ENCODE measurements around the gene FOXF1. TPM values are rescaled to one million over a fixed set of nuclear protein-coding genes. Genes with fewer than 3 reads are reported as not detected.

The FOXF1 gene
- polyA plus RNA-seq, 1 donor (not counting 4 experiments of a cell fraction or from before 2014, with no cell fraction given), result not detected

DNA sequence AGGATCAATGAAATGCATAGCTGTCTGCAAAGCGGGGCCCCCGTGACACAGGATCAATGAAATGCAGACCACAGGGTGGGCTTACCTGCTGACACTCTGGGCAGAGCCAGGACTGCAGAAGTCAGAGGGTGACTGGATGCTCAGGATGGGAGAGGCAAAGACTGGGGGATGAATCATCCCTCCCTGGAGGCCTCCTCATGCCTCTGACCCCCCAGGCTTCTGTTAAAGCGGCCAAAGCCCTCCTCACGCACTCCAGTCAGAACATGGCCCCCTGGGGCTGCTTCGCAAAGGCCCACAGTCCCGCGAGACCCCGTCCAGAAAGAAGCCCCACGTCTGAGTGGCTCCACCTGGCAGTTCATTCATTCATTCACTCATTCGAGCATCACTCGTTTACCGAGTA, 38.4 kb upstream of the FOXF1 start:
- Histone ChIP-seq H3K9me3 (ENCODE audit: control insufficient read depth, low read depth, low read length) (peaks cover 3% of the 10 kb centered on the region), H3K4me1 (ENCODE audit: control insufficient read depth, extremely low read depth, insufficient read depth, low read length) (no peaks in the 10 kb centered on the region), H3K4me2 (ENCODE audit: control insufficient read depth, extremely low read depth, insufficient read depth, low read depth, low read length) (no peak overlapping the region), H4K20me1 (ENCODE audit: control insufficient read depth, extremely low read depth, insufficient read depth, low read length) (no peaks in the 10 kb centered on the region), H3K79me2 (ENCODE audit: control insufficient read depth, insufficient read depth, low read length) (no peaks in the 10 kb centered on the region), H3K27ac (ENCODE audit: control insufficient read depth, insufficient read depth, low read length) (no peak overlapping the region), H3K9ac (ENCODE audit: control insufficient read depth, extremely low read depth, insufficient read depth, low read length) (no peak overlapping the region), H3K4me3 (ENCODE audit: control insufficient read depth in 2 of 3, extremely low read depth in 1 of 3, insufficient read depth in 2 of 3, low read depth in 1 of 3, low read length in 3 of 3) (no peak overlapping the region), H3K27me3 (ENCODE audit: control insufficient read depth, extremely low read depth, insufficient read depth, low read length) (peaks cover 6% of the 10 kb centered on the region), H2AFZ (ENCODE audit: control insufficient read depth, low read length) (no peak overlapping the region), H3K36me3 (ENCODE audit: control insufficient read depth in 2 of 2, extremely low read depth in 1 of 2, insufficient read depth in 2 of 2, low read length in 2 of 2) (no peaks in the 10 kb centered on the region), H3K9me1 (ENCODE audit: control insufficient read depth, extremely low read depth, insufficient read depth, low read length) (no peaks in the 10 kb centered on the region)
- FAIRE-seq, result no peak
- dilution Hi-C loops (cut with MboI; ENCODE audit: extremely low pct_ligation_motif_present, low sequenced_read_pairs), result no loop called here
- no peak for DNase-seq (ENCODE audit: low read depth, low spot score)
- TF ChIP-seq, protein P1, sequence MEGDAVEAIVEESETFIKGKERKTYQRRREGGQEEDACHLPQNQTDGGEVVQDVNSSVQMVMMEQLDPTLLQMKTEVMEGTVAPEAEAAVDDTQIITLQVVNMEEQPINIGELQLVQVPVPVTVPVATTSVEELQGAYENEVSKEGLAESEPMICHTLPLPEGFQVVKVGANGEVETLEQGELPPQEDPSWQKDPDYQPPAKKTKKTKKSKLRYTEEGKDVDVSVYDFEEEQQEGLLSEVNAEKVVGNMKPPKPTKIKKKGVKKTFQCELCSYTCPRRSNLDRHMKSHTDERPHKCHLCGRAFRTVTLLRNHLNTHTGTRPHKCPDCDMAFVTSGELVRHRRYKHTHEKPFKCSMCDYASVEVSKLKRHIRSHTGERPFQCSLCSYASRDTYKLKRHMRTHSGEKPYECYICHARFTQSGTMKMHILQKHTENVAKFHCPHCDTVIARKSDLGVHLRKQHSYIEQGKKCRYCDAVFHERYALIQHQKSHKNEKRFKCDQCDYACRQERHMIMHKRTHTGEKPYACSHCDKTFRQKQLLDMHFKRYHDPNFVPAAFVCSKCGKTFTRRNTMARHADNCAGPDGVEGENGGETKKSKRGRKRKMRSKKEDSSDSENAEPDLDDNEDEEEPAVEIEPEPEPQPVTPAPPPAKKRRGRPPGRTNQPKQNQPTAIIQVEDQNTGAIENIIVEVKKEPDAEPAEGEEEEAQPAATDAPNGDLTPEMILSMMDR (optimal IDR thresholded peaks at IDR 0.05 in 1 of 3, IDR thresholded peaks at IDR 0.05 in 1 of 3, conservative IDR thresholded peaks at IDR 0.05 in 1 of 3; ENCODE audit: extremely low read depth in 1 of 3, insufficient read depth in 2 of 3, low read length in 3 of 3), result no peak
- TF ChIP-seq EZH2 (IDR thresholded peaks at IDR 0.05; ENCODE audit: low read length), result no peak

DNA sequence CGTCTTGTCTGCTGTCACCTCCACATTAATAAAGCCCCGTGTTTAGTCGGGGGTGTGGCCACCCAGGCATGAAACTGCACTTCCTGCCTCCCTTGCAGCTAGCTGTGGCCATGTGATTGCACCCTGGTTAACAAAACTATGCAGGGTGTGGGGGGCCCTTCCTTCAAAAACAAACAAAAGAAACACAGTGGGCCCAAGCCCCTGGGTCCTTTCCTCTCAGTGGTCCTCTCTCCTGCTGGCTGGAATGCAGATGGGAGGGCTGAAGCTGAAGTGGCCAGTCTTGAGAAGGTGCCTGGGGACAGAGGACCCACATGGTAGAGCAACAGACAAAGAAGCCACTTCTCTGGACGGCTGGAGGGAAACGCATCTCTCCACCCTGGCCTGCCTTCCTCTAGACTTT, 38.0 kb upstream of the FOXF1 start:
- Histone ChIP-seq H3K4me3 (ENCODE audit: control insufficient read depth in 2 of 3, extremely low read depth in 1 of 3, insufficient read depth in 2 of 3, low read depth in 1 of 3, low read length in 3 of 3) (no peak overlapping the region), H3K9ac (ENCODE audit: control insufficient read depth, extremely low read depth, insufficient read depth, low read length) (no peak overlapping the region), H3K27me3 (ENCODE audit: control insufficient read depth, extremely low read depth, insufficient read depth, low read length) (peaks cover 10% of the 10 kb centered on the region), H3K9me3 (ENCODE audit: control insufficient read depth, low read depth, low read length) (peaks cover 3% of the 10 kb centered on the region), H2AFZ (ENCODE audit: control insufficient read depth, low read length) (no peak overlapping the region), H3K36me3 (ENCODE audit: control insufficient read depth in 2 of 2, extremely low read depth in 1 of 2, insufficient read depth in 2 of 2, low read length in 2 of 2) (no peaks in the 10 kb centered on the region), H3K27ac (ENCODE audit: control insufficient read depth, insufficient read depth, low read length) (no peak overlapping the region), H4K20me1 (ENCODE audit: control insufficient read depth, extremely low read depth, insufficient read depth, low read length) (no peaks in the 10 kb centered on the region), H3K4me1 (ENCODE audit: control insufficient read depth, extremely low read depth, insufficient read depth, low read length) (no peaks in the 10 kb centered on the region), H3K4me2 (ENCODE audit: control insufficient read depth, extremely low read depth, insufficient read depth, low read depth, low read length) (no peak overlapping the region), H3K79me2 (ENCODE audit: control insufficient read depth, insufficient read depth, low read length) (no peaks in the 10 kb centered on the region), H3K9me1 (ENCODE audit: control insufficient read depth, extremely low read depth, insufficient read depth, low read length) (no peaks in the 10 kb centered on the region)
- no peak for DNase-seq (ENCODE audit: low read depth, low spot score)
- dilution Hi-C loops (cut with MboI; ENCODE audit: extremely low pct_ligation_motif_present, low sequenced_read_pairs), result no loop called here
- no peak for TF ChIP-seq EZH2 (IDR thresholded peaks at IDR 0.05; ENCODE audit: low read length)
- TF ChIP-seq, protein P1 (optimal IDR thresholded peaks at IDR 0.05 in 1 of 3, IDR thresholded peaks at IDR 0.05 in 1 of 3, conservative IDR thresholded peaks at IDR 0.05 in 1 of 3; ENCODE audit: extremely low read depth in 1 of 3, insufficient read depth in 2 of 3, low read length in 3 of 3), result no peak
- FAIRE-seq, result no peak

All from keratinocyte (primary cell).